ENCODE results near the gene CCNYL1. TPM values are rescaled to one million over a fixed set of nuclear protein-coding genes. Genes with fewer than 3 reads are reported as not detected.

The CCNYL1 gene
- total and polyA plus RNA-seq, 2 donors from 2014 or later, result 6.7 to 14.6 TPM

GRCh38 chr2:207744050-207744449 lies 32.6 kb downstream of the CCNYL1 start:
- intact Hi-C loops (cut with DNase I), result loop anchor here (10.0 kb wide), 2 partner anchors 291 to 331 kb away; no protein-coding TSS in a partner anchor
- DNase-seq, result no peak
- no peak for TF ChIP-seq CTCF (IDR thresholded peaks at IDR 0.05; ENCODE audit: borderline replicate concordance, extremely low read depth, insufficient read depth)
- FAIRE-seq, result no peak
- H3K36me3 ChIP-seq (ENCODE audit: control insufficient read depth in 2 of 3, insufficient read depth in 3 of 3, low read length in 3 of 3), result peaks cover 0 to 8% (median 2%) of the 10 kb centered on the region in 3 donors
- H3K9me3 ChIP-seq (ENCODE audit: control insufficient read depth in 2 of 3, insufficient read depth in 1 of 3, low read length in 3 of 3), result no peaks in the 10 kb centered on the region
- no peak overlapping the region for H3K27ac ChIP-seq (ENCODE audit: low read depth in 2 of 2, low read length in 2 of 2)
- H3K4me1 ChIP-seq (ENCODE audit: control insufficient read depth in 2 of 3, insufficient read depth in 2 of 3, low read depth in 1 of 3, low read length in 3 of 3), result no peaks in the 10 kb centered on the region
- no peak overlapping the region for H3K4me3 ChIP-seq (ENCODE audit: low read length in 3 of 3)
- H3K27me3 ChIP-seq (ENCODE audit: control insufficient read depth, insufficient read depth, low read length), result no peaks in the 10 kb centered on the region
- no peak overlapping the region for H3K9ac ChIP-seq (ENCODE audit: low read length in 3 of 3)

- H3K27ac ChIP-seq (ENCODE audit: low read depth in 2 of 2, low read length in 2 of 2), result no peak overlapping the region
- FAIRE-seq, result no peak
- no peak overlapping the region for H3K4me3 ChIP-seq (ENCODE audit: low read length in 3 of 3)
- no peak for DNase-seq
- peaks cover 0 to 8% (median 2%) of the 10 kb centered on the region in 3 donors for H3K36me3 ChIP-seq (ENCODE audit: control insufficient read depth in 2 of 3, insufficient read depth in 3 of 3, low read length in 3 of 3)
- no peak for TF ChIP-seq CTCF (IDR thresholded peaks at IDR 0.05; ENCODE audit: borderline replicate concordance, extremely low read depth, insufficient read depth)
- H3K27me3 ChIP-seq (ENCODE audit: control insufficient read depth, insufficient read depth, low read length), result no peaks in the 10 kb centered on the region
- no peak overlapping the region for H3K9ac ChIP-seq (ENCODE audit: low read length in 3 of 3)
- intact Hi-C loops (cut with DNase I), result loop anchor here (10.0 kb wide), 2 partner anchors 290 to 330 kb away; no protein-coding TSS in a partner anchor
- no peaks in the 10 kb centered on the region for H3K9me3 ChIP-seq (ENCODE audit: control insufficient read depth in 2 of 3, insufficient read depth in 1 of 3, low read length in 3 of 3)
- no peaks in the 10 kb centered on the region for H3K4me1 ChIP-seq (ENCODE audit: control insufficient read depth in 2 of 3, insufficient read depth in 2 of 3, low read depth in 1 of 3, low read length in 3 of 3)
Observed at GRCh38 chr2:207744451-207744850, 33.0 kb downstream of the CCNYL1 start.

- Histone ChIP-seq H3K27ac (ENCODE audit: low read depth in 2 of 2, low read length in 2 of 2) (no peak overlapping the region), H3K27me3 (ENCODE audit: control insufficient read depth, insufficient read depth, low read length) (no peaks in the 10 kb centered on the region), H3K9ac (ENCODE audit: low read length in 3 of 3) (no peak overlapping the region), H3K9me3 (ENCODE audit: control insufficient read depth in 2 of 3, insufficient read depth in 1 of 3, low read length in 3 of 3) (no peaks in the 10 kb centered on the region), H3K4me1 (ENCODE audit: control insufficient read depth in 2 of 3, insufficient read depth in 2 of 3, low read depth in 1 of 3, low read length in 3 of 3) (peaks cover 0 to 12% (median 0%) of the 10 kb centered on the region in 3 donors), H3K36me3 (ENCODE audit: control insufficient read depth in 2 of 3, insufficient read depth in 3 of 3, low read length in 3 of 3) (peaks cover 0 to 8% (median 3%) of the 10 kb centered on the region in 3 donors), H3K4me3 (ENCODE audit: low read length in 3 of 3) (no peak overlapping the region)
- TF ChIP-seq CTCF (IDR thresholded peaks at IDR 0.05; ENCODE audit: borderline replicate concordance, extremely low read depth, insufficient read depth), result peak; percentile 90
- peak in 4 of 5 donors; percentile 57 to 82 (median 68) for DNase-seq
- intact Hi-C loops (cut with DNase I), result loop anchor here (10.0 kb wide), 2 partner anchors 289 to 329 kb away; no protein-coding TSS in a partner anchor
- no peak for FAIRE-seq
Observed at GRCh38 chr2:207746131-207746530, 34.7 kb downstream of the CCNYL1 start.
